Loucy (cell line): ENCODE measurements around the gene MMADHC.

Experiments
- H2AFZ ChIP-seq: fragments of 200-600 bp; sonication (generic); 2 replicates; pipeline ENCODE4 v1.6.0; 2016; ENCODE audit warnings: antibody characterized with exemption, mild to moderate bottlenecking, low read length, moderate library complexity
- H3F3A ChIP-seq: fragments of 200-600 bp; 2 replicates; pipeline ENCODE4 v1.6.0; 2016; ENCODE audit warnings: antibody characterized with exemption, low read depth, mild to moderate bottlenecking
- H3K27me3 ChIP-seq: fragments of 200-600 bp; sonication (generic); 2 replicates; pipeline ENCODE4 v1.6.1; 2014; ENCODE audit warnings: low read length, mild to moderate bottlenecking; ENCODE audit not compliant: insufficient read depth, poor library complexity, severe bottlenecking
- H3K36me3 ChIP-seq: fragments of 200-600 bp; sonication (generic); 2 replicates; pipeline ENCODE4 v1.6.1; 2016; ENCODE audit warnings: low read length; ENCODE audit not compliant: insufficient read depth
- H3K4me1 ChIP-seq: fragments of 200-600 bp; sonication (generic); 2 replicates; pipeline ENCODE4 v1.5.1; 2014; ENCODE audit warnings: low read length, mild to moderate bottlenecking; ENCODE audit not compliant: insufficient read depth, poor library complexity, severe bottlenecking
- H3K4me2 ChIP-seq: fragments of 200-600 bp; sonication (generic); 2 replicates; pipeline ENCODE4 v1.6.0; 2014; ENCODE audit warnings: antibody characterized with exemption, low read length, low read depth, mild to moderate bottlenecking; ENCODE audit not compliant: poor library complexity, severe bottlenecking
- H3K4me3 ChIP-seq: fragments of 200-600 bp; sonication (generic); 2 replicates; pipeline ENCODE4 v1.5.1; 2014; ENCODE audit warnings: low read length, mild to moderate bottlenecking, mixed read lengths; ENCODE audit not compliant: poor library complexity, severe bottlenecking
- H3K79me2 ChIP-seq: fragments of 200-600 bp; sonication (generic); 2 replicates; pipeline ENCODE4 v1.6.1; 2014; ENCODE audit warnings: low read length; ENCODE audit not compliant: insufficient read depth
- H3K9ac ChIP-seq: fragments of 200-600 bp; sonication (generic); 2 replicates; pipeline ENCODE4 v1.6.0; 2014; ENCODE audit warnings: mild to moderate bottlenecking, low read depth, low read length, moderate library complexity; ENCODE audit not compliant: poor library complexity, severe bottlenecking
- H3K9me2 ChIP-seq: fragments of 200-600 bp; sonication (generic); replicated peaks from 2 replicates; pipeline ENCODE4 v1.6.1; 2016; ENCODE audit warnings: low read depth, low read length, mixed read lengths
- H3K9me3 ChIP-seq: fragments of 200-600 bp; sonication (generic); 2 replicates; pipeline ENCODE4 v1.6.1; 2014; ENCODE audit warnings: mild to moderate bottlenecking, antibody characterized with exemption, low read length, low read depth; ENCODE audit not compliant: insufficient read depth
- H4K20me1 ChIP-seq: fragments of 200-600 bp; sonication (generic); 2 replicates; pipeline ENCODE4 v1.6.0; 2014; ENCODE audit warnings: antibody characterized with exemption, low read length, mild to moderate bottlenecking; ENCODE audit not compliant: insufficient read depth, poor library complexity, severe bottlenecking
- EZH2phosphoT487 ChIP-seq: fragments of 200-600 bp; IDR thresholded peaks from 2 replicates; pipeline ENCODE4 v1.6.1; 2018; ENCODE audit warnings: antibody characterized with exemption, mild to moderate bottlenecking, moderate library complexity, borderline replicate concordance
- TF ChIP-seq, protein P1 (sequence below): fragments of 200-600 bp; sonication (generic); conservative IDR thresholded peaks from 2 replicates; pipeline ENCODE4 v1.5.1; 2014; ENCODE audit warnings: mild to moderate bottlenecking, antibody characterized with exemption, low read length

Gene MMADHC

DNA sequence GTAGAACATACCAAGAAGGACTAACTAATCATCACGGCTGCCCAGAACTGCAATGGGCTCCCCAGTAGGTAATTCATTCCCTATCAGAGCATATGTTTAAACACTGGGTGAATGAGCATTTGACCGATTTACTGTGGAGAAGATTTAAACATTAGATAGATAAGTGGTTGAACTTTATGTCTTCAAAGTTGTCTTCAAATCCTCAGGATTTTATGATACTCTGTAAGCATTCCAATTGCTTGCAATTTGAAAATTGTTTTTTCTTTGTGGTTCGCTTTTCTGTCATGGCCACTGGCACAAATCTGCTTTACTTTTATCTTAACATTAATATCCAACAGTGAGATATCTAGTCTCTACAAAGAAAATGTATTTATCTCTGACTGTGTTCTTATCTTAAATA, 37.7 kb upstream of the MMADHC start:
- H3K27me3 ChIP-seq = no peaks in the 10 kb centered on the region
- no peak overlapping the region for H2AFZ ChIP-seq
- no peaks in the 10 kb centered on the region for H4K20me1 ChIP-seq
- H3K9ac ChIP-seq = no peak overlapping the region
- H3K9me2 ChIP-seq = no peaks in the 10 kb centered on the region
- H3K79me2 ChIP-seq = no peaks in the 10 kb centered on the region
- no peaks in the 10 kb centered on the region for H3K4me1 ChIP-seq
- no peak for TF ChIP-seq EZH2phosphoT487
- TF ChIP-seq, protein P1, sequence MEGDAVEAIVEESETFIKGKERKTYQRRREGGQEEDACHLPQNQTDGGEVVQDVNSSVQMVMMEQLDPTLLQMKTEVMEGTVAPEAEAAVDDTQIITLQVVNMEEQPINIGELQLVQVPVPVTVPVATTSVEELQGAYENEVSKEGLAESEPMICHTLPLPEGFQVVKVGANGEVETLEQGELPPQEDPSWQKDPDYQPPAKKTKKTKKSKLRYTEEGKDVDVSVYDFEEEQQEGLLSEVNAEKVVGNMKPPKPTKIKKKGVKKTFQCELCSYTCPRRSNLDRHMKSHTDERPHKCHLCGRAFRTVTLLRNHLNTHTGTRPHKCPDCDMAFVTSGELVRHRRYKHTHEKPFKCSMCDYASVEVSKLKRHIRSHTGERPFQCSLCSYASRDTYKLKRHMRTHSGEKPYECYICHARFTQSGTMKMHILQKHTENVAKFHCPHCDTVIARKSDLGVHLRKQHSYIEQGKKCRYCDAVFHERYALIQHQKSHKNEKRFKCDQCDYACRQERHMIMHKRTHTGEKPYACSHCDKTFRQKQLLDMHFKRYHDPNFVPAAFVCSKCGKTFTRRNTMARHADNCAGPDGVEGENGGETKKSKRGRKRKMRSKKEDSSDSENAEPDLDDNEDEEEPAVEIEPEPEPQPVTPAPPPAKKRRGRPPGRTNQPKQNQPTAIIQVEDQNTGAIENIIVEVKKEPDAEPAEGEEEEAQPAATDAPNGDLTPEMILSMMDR = no peak
- H3K9me3 ChIP-seq = no peaks in the 10 kb centered on the region
- H3K4me2 ChIP-seq = no peak overlapping the region
- no peaks in the 10 kb centered on the region for H3K36me3 ChIP-seq
- H3K4me3 ChIP-seq = no peak overlapping the region
- H3F3A ChIP-seq = no peaks in the 10 kb centered on the region

DNA sequence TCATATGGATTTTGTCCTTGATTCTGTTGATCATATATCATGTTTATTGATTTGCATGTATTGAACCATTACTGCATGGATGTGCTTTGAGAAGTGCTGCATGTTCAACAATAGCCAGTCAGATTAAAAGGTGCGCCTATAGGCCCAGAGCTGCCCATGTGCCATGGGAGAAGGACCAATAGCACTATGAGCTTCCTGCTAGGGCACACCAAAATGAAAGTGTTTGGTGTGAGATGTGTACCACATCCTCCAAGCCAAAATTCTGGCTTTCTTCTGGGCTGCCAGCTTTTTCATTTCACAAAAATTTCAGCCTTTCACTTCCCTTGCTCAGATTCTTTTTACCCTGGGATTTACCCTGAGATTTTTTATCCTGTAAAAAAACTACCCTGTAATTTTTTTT, 34.8 kb upstream of the MMADHC start:
- Histone ChIP-seq H3K79me2 (no peaks in the 10 kb centered on the region), H3K4me1 (no peaks in the 10 kb centered on the region), H3F3A (no peaks in the 10 kb centered on the region), H3K4me2 (no peak overlapping the region), H4K20me1 (no peaks in the 10 kb centered on the region), H3K27me3 (no peaks in the 10 kb centered on the region), H3K9me2 (no peaks in the 10 kb centered on the region), H3K36me3 (no peaks in the 10 kb centered on the region), H2AFZ (no peak overlapping the region), H3K9me3 (no peaks in the 10 kb centered on the region), H3K9ac (no peak overlapping the region), H3K4me3 (no peak overlapping the region)
- TF ChIP-seq, protein P1 = no peak
- no peak for TF ChIP-seq EZH2phosphoT487

DNA sequence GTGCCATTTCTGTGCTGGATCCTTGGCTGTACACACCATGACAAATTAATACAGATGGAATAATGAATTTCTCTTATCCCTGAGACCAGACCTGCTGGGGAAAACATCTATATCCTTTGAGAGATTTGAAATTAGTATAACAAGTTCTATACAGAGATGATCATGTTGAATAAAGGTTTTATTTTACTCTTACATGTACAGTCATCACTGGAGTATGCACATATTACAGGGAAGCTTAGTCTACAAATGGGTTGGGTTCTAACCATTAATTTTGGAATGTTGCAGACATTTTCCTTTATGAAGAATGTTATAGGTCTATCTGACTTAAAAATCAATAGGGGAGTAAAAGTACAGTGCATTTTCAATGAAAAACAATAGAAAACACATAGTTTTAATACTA, 29.9 kb upstream of the MMADHC start:
- Histone ChIP-seq H3F3A (no peaks in the 10 kb centered on the region), H3K9me3 (no peaks in the 10 kb centered on the region), H4K20me1 (no peaks in the 10 kb centered on the region), H3K79me2 (no peaks in the 10 kb centered on the region), H2AFZ (no peak overlapping the region), H3K36me3 (no peaks in the 10 kb centered on the region), H3K27me3 (no peaks in the 10 kb centered on the region), H3K9ac (no peak overlapping the region), H3K4me3 (no peak overlapping the region), H3K4me2 (no peak overlapping the region), H3K9me2 (no peaks in the 10 kb centered on the region), H3K4me1 (no peaks in the 10 kb centered on the region)
- no peak for TF ChIP-seq EZH2phosphoT487
- TF ChIP-seq, protein P1 = no peak
